IgD-negative memory B cell (primary cell): ENCODE data around the gene CNOT6. TPM values are rescaled to one million over a fixed set of nuclear protein-coding genes. Genes with fewer than 3 reads are reported as not detected.
"Not testable (repeated sequence)": the region's sequence is repeated elsewhere in the genome, so short reads cannot be mapped to it uniquely, and the experiment has no call there.

Source experiments
- H3K27ac Mint-ChIP-seq, 3 donors: one replicate each; pipeline ENCODE4 v1.8.0; 2020 to 2022; ENCODE audit warnings: mild to moderate bottlenecking in 3 of 3, mixed read lengths in 3 of 3, moderate library complexity in 1 of 3
- H3K27me3 Mint-ChIP-seq: one replicate; pipeline ENCODE4 v1.8.0; 2021; ENCODE audit warnings: mixed read lengths
- H3K36me3 Mint-ChIP-seq: one replicate; pipeline ENCODE4 v1.8.0; 2020; ENCODE audit warnings: mild to moderate bottlenecking, mixed read lengths
- H3K4me1 Mint-ChIP-seq, 3 donors: one replicate each; pipeline ENCODE4 v1.8.0; 2020 to 2022; ENCODE audit warnings: mixed read lengths in 3 of 3, mild to moderate bottlenecking in 1 of 3
- H3K4me3 Mint-ChIP-seq, 4 donors: one replicate each; pipeline ENCODE4 v1.8.0; 2020 to 2022; ENCODE audit warnings: mild to moderate bottlenecking in 4 of 4, mixed read lengths in 4 of 4, moderate library complexity in 3 of 4
- H3K9me3 Mint-ChIP-seq, 3 donors: one replicate each; pipeline ENCODE4 v1.8.0; 2020 to 2021; ENCODE audit warnings: mixed read lengths in 3 of 3, mild to moderate bottlenecking in 1 of 3
- polyA plus RNA-seq: library from polyadenylated mRNA; unstranded; fragments of 300-500 nt; fragmentation: Illumina TruSeq; gene quantifications from one replicate; pipeline ENCODE4 v1.2.3, GENCODE V29; 2021

Gene CNOT6
- polyA plus RNA-seq, 1 donor from 2014 or later: 6.3 TPM

GRCh38 chr5:180492226-180492903 is 1.8 kb upstream of the CNOT6 start:
- peak overlapping the region in 2 of 4 donors; percentile 59 to 71 for H3K4me3 Mint-ChIP-seq
- H3K27ac Mint-ChIP-seq: no peak overlapping the region
- no peaks in the 10 kb centered on the region for H3K9me3 Mint-ChIP-seq

GRCh38 chr5:180494510-180495181 is 467 bp downstream of the CNOT6 start:
- Mint-ChIP-seq H3K36me3 (peaks cover 3% of the 10 kb centered on the region), H3K9me3 (no peaks in the 10 kb centered on the region), H3K27me3 (no peaks in the 10 kb centered on the region), H3K27ac (peak overlapping the region; percentile 89 to 94 (median 93)), H3K4me3 (peak overlapping the region; percentile 89 to 99 (median 96)), H3K4me1 (peaks cover 18 to 24% (median 23%) of the 10 kb centered on the region in 3 donors)

More at GRCh38 chr5:180492226-180492903, 1.8 kb upstream of the CNOT6 start:
- H3K4me1 Mint-ChIP-seq: peaks cover 12 to 15% (median 14%) of the 10 kb centered on the region in 3 donors
- peaks cover 2% of the 10 kb centered on the region for H3K36me3 Mint-ChIP-seq
- peaks cover 1% of the 10 kb centered on the region for H3K27me3 Mint-ChIP-seq

DNA sequence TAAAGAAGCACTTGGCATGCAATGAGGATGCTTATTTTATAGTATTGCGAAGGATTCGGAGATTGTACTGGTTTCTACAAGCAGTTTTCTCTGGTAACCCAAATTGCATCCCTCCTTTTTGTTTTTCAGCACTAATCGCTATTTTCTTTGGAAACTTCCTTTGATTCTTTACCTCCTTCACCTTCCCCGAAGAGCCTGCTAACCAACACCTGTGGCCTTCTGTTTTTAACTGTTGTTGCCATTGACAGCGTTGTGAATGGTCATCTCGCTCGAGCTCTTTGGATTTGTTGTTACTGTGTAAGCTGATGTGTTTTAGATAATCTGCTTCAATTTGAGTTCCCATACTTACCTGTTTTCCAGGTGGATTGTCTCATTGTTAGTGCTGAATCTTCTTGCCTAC is 1.1 kb downstream of the CNOT6 start:
- Mint-ChIP-seq H3K4me3 (peak overlapping the region; percentile 79 to 95 (median 92)), H3K27ac (peak overlapping the region in 2 of 3 donors; percentile 72 to 88), H3K27me3 (no peaks in the 10 kb centered on the region), H3K4me1 (peaks cover 23 to 26% (median 26%) of the 10 kb centered on the region in 3 donors), H3K36me3 (peaks cover 5% of the 10 kb centered on the region), H3K9me3 (no peaks in the 10 kb centered on the region)

- no peaks in the 10 kb centered on the region for H3K9me3 Mint-ChIP-seq
- H3K4me3 Mint-ChIP-seq: peak overlapping the region; percentile 62 to 95 (median 82)
- peak overlapping the region in 1 of 3 donors; percentile 54 for H3K27ac Mint-ChIP-seq
- peaks cover 23 to 26% (median 26%) of the 10 kb centered on the region in 3 donors for H3K4me1 Mint-ChIP-seq
- H3K36me3 Mint-ChIP-seq: peaks cover 5% of the 10 kb centered on the region
- H3K27me3 Mint-ChIP-seq: no peaks in the 10 kb centered on the region
Measured at GRCh38 chr5:180495991-180496741, 2.0 kb downstream of the CNOT6 start.

DNA sequence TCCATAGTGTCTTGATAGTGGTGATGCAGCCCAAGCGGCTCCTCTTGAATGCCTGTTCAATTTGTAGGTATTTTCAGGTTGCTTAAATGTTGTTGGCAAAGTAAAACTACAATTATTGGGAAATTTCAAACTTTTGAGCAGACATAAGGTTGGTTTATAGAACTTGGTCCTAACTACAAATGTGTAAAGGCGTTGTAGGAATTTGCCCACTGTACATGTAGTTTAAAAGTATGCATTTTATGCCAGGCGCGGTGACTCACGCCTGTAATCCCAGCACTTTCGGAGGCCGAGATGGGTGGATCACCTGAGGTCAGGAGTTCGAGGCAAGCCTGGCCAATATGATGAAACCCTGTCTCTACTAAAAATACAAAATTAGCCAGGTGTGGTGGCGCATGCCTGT is 2.6 kb downstream of the CNOT6 start:
- peaks cover 23 to 26% (median 26%) of the 10 kb centered on the region in 3 donors for H3K4me1 Mint-ChIP-seq
- not testable (repeated sequence) for H3K27me3 Mint-ChIP-seq, H3K36me3 Mint-ChIP-seq, H3K4me3 Mint-ChIP-seq, H3K27ac Mint-ChIP-seq, H3K9me3 Mint-ChIP-seq

DNA sequence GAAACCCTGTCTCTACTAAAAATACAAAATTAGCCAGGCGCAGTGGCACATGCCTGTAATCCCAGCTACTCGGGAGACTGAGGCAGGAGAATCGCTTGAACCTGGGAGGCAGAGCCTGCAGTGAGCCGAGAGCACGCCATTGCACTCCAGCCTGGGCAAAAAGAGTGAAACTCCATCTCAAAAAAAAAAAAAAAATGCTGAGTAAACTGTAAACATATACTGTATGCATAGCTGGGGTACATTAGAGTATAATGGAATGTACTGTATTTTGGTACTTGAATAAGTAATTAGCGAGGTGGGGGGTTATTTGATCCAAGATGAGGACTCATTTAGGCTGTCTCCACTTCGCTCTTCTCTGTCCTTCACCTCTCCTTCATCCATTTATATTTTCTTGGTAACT is 3.7 kb downstream of the CNOT6 start:
- peaks cover 23 to 29% (median 26%) of the 10 kb centered on the region in 3 donors for H3K4me1 Mint-ChIP-seq
- H3K27me3 Mint-ChIP-seq, H3K36me3 Mint-ChIP-seq, H3K9me3 Mint-ChIP-seq, H3K27ac Mint-ChIP-seq: not testable (repeated sequence)
- peak overlapping the region in 1 of 4 donors; percentile 44 for H3K4me3 Mint-ChIP-seq

GRCh38 chr5:180498378-180498777 is 4.2 kb downstream of the CNOT6 start:
- Mint-ChIP-seq H3K4me3 (peak overlapping the region in 1 of 4 donors; percentile 44), H3K27ac (no peak overlapping the region), H3K27me3 (no peaks in the 10 kb centered on the region), H3K36me3 (peaks cover 5% of the 10 kb centered on the region), H3K4me1 (peaks cover 22 to 28% (median 22%) of the 10 kb centered on the region in 3 donors), H3K9me3 (no peaks in the 10 kb centered on the region)

DNA sequence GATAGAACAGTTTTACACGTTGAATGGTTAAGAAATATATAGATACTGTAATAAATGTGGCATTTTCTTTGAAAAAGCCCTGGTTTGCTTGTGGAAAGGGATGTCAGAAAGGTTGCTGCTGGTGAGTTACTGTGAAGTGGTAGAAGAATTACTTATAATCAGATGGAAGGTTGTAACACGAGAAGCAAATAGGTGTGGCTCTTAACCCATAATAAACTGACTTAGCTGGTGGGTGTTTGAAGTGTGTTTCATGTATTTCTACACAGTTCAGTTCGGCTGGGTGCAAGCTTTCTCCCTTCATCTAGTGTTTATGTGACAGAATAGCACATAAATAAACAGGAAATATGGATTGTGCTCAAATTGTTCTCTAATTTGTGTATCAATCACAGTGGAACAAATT is 5.5 kb downstream of the CNOT6 start:
- Mint-ChIP-seq H3K27me3 (no peaks in the 10 kb centered on the region), H3K27ac (peak overlapping the region in 1 of 3 donors; percentile 15), H3K36me3 (peaks cover 5% of the 10 kb centered on the region), H3K4me1 (peaks cover 21 to 31% (median 23%) of the 10 kb centered on the region in 3 donors), H3K4me3 (peak overlapping the region in 1 of 4 donors; percentile 49), H3K9me3 (no peaks in the 10 kb centered on the region)

GRCh38 chr5:180500300-180500699 is 6.1 kb downstream of the CNOT6 start:
- not testable (repeated sequence) for H3K27ac Mint-ChIP-seq, H3K36me3 Mint-ChIP-seq, H3K27me3 Mint-ChIP-seq, H3K9me3 Mint-ChIP-seq
- peak overlapping the region in 1 of 4 donors; percentile 49 for H3K4me3 Mint-ChIP-seq
- H3K4me1 Mint-ChIP-seq: peaks cover 20 to 30% (median 22%) of the 10 kb centered on the region in 3 donors

- H3K4me1 Mint-ChIP-seq: peaks cover 14 to 30% (median 30%) of the 10 kb centered on the region in 3 donors
- H3K4me3 Mint-ChIP-seq: no peak overlapping the region
- H3K27ac Mint-ChIP-seq: peak overlapping the region in 1 of 3 donors; percentile 13
- H3K9me3 Mint-ChIP-seq: no peaks in the 10 kb centered on the region
- H3K27me3 Mint-ChIP-seq: no peaks in the 10 kb centered on the region
- peaks cover 7% of the 10 kb centered on the region for H3K36me3 Mint-ChIP-seq
Measured at GRCh38 chr5:180507661-180508060, 13.5 kb downstream of the CNOT6 start.

GRCh38 chr5:180515294-180515693 is 21.1 kb downstream of the CNOT6 start:
- H3K36me3 Mint-ChIP-seq: peaks cover 6% of the 10 kb centered on the region
- H3K9me3 Mint-ChIP-seq: no peaks in the 10 kb centered on the region
- H3K4me1 Mint-ChIP-seq: peaks cover 18 to 35% (median 35%) of the 10 kb centered on the region in 3 donors
- H3K27ac Mint-ChIP-seq: no peak overlapping the region
- H3K27me3 Mint-ChIP-seq: no peaks in the 10 kb centered on the region
- H3K4me3 Mint-ChIP-seq: no peak overlapping the region

GRCh38 chr5:180515974-180516373 is 21.8 kb downstream of the CNOT6 start:
- H3K36me3 Mint-ChIP-seq, H3K4me3 Mint-ChIP-seq, H3K27ac Mint-ChIP-seq, H3K27me3 Mint-ChIP-seq, H3K9me3 Mint-ChIP-seq: not testable (repeated sequence)
- H3K4me1 Mint-ChIP-seq: peaks cover 20 to 37% (median 36%) of the 10 kb centered on the region in 3 donors

DNA sequence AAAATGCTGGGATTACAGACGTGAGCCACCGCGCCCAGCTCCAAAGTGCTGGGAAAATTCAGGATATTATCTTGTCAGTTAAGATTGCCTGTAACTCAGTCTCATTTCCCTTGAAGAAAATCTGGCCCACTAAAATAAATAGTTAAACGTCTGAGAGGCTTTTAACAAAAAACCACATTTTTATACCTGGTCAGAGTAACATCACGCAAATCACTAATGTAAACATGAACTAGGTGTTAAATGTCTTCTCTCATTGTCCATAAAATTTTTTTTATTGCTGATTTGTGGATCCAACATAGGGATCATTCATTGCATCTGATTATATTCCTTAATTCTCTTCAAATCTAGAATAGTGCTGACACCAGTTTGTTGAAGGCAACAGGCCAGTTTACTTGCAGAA is 22.3 kb downstream of the CNOT6 start:
- Mint-ChIP-seq H3K36me3 (peaks cover 6% of the 10 kb centered on the region), H3K27me3 (no peaks in the 10 kb centered on the region), H3K9me3 (no peaks in the 10 kb centered on the region), H3K4me1 (peaks cover 24 to 41% (median 38%) of the 10 kb centered on the region in 3 donors), H3K4me3 (no peak overlapping the region), H3K27ac (no peak overlapping the region)

- Mint-ChIP-seq H3K36me3 (peaks cover 1% of the 10 kb centered on the region), H3K27me3 (no peaks in the 10 kb centered on the region), H3K4me1 (peaks cover 41 to 58% (median 54%) of the 10 kb centered on the region in 3 donors), H3K9me3 (no peaks in the 10 kb centered on the region), H3K4me3 (no peak overlapping the region), H3K27ac (peak overlapping the region in 1 of 3 donors; percentile 50)
Measured at GRCh38 chr5:180519098-180519497, 24.9 kb downstream of the CNOT6 start.

DNA sequence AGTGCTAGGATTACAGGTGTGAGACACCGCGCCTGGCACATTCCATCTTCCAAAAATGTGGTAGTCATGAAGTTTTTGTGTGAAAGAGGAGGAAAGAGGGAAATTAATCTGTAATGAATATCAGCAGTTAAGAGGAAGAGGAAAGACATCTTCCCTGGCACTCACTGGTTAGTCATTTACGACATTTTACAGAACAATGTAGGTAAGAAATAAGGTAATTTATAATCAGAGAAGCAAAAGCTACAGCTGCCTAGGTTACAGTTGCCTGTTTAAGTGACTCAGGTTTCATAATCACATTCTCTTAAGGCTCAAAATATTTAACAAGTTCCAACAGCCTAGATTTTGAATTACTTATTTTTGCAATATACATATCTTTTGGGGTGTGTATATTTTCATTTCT is 26.9 kb downstream of the CNOT6 start:
- H3K9me3 Mint-ChIP-seq: no peaks in the 10 kb centered on the region
- H3K27me3 Mint-ChIP-seq: no peaks in the 10 kb centered on the region
- H3K4me3 Mint-ChIP-seq: no peak overlapping the region
- peaks cover 45 to 62% (median 51%) of the 10 kb centered on the region in 3 donors for H3K4me1 Mint-ChIP-seq
- H3K27ac Mint-ChIP-seq: no peak overlapping the region
- peaks cover 1% of the 10 kb centered on the region for H3K36me3 Mint-ChIP-seq
